HG03342 (cell line): Measurements from ENCODE around the gene L1CAM.
"Not testable (repeated sequence)": the region's sequence is repeated elsewhere in the genome, so short reads cannot be mapped to it uniquely, and the experiment has no call there.

Source experiments
- ATAC-seq: cut with Tn5 transposase; IDR thresholded peaks from one replicate; pipeline ENCODE4 v1.9.1; 2021; ENCODE audit warnings: mild to moderate bottlenecking, moderate library complexity; ENCODE audit not compliant: unreplicated experiment

Gene L1CAM

GRCh38 chrX:153831429-153832150 is 54.4 kb downstream of the L1CAM start:
- ATAC-seq, result no peak

GRCh38 chrX:153830640-153831428 is 55.1 kb downstream of the L1CAM start:
- no peak for ATAC-seq

DNA sequence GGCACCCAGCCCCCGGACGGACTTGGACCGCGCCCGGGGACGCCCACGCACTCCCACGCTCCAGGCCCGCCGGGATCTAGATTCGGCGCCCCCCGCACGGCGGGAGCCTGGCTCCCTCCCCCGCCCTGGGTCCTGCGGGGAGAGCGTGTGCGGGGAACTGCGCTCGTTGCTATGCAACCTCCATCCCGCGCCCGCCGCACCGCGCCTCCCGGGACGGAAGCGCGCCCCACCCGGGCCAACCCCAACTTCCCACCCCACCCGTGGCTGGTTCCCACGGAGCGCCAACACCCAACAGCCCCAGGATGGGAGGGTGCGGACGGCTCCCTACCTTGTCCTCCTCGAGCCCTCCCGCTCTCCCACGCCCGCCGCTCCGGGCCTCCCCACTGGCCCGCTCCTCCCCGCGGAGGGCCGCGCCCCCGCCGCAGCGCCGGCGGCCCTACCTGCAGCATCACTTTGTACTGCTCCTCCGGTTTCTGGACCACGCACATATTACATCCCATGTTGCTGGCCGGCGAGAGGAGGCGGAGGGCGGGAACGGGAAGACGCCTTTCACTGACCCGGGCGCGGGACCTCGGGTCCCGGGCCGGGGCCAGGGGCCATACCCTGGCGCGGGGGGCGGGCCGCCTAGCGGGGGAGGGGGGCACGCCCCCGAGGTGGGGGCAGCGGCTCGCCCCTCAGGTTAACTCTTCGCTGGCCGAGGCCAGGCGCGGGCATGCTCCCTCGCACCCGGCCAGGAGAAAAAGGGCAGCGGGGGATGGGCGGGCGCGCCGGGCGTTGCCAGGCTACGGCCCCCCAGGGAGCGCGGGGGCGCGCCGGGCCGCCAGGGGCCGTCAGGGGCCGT is 56.0 kb downstream of the L1CAM start, which contains the start of gene PDZD4:
TSS of gene PDZD4 (minus strand) at position 746 of the 841 bp plus-strand sequence. CDS start at position 500, 246 bp downstream.
- ATAC-seq, result no peak

GRCh38 chrX:153829549-153829798 is 56.5 kb downstream of the L1CAM start:
- no peak for ATAC-seq

DNA sequence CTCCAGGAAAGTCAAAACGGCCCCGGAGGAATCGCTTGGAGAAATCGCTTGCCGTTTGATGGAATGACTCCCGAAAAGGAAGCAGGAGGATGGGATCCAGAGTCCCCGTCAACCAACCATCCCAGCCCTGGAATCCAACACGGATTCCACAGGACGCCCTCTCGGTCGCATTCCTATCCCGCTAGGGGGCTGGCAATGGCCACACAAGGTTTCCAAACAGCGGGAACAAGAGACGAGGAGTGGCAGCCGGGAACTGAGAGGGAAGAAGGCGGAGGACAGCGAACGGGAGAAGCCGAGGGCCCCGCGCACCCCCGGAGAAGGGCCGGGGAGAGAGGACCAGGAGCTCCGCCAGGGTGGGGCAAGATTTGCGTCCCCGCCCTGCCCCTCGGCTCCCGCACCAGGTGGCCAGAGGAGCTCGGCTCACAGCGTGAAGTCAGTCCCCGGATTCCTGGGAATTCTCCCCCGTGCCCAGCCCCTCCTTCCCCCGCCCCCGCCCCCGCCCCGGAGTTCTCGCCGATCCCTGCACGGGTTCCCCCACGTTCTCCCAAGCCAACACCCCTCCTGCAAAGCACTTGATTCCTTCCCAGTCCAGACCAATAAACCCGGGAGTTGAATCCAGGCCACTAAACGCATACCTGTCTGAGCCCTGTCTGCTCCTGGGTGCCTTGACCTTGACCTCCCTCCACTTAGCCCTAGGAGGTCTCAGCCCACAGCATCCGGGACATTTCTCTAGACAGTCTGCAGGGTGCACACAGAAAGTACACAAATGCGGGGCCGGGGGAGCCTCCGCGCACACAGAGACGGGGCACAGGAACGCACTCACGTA is 57.0 kb downstream of the L1CAM start:
- ATAC-seq, result no peak

DNA sequence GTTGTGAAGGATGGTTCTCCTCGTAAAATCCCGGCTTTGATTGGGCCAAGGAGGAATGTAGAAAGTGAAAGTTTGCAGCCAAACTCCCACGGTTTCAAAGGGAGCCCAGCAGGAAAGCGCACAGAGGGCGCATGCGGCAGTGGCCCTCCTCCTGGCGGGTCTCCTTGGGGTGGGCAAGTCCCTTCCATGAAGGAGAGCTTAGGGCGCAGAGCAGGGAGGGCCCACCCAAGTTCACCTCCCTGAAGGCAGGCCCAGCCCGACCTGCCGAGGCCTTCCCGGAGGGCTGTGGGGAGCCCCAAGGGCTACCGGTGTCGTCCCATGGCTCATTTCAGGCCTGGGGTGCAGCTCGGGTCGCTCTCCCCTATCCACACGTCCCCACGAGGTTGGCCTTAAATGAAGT is 57.7 kb downstream of the L1CAM start:
- ATAC-seq, result no peak

- no peak for ATAC-seq
These were observed 58.1 kb downstream of the L1CAM start for GRCh38 chrX:153827903-153828302.

GRCh38 chrX:153827016-153827415 is 59.0 kb downstream of the L1CAM start:
- no peak for ATAC-seq

GRCh38 chrX:153825042-153825441 is 60.9 kb downstream of the L1CAM start:
- ATAC-seq, result no peak

DNA sequence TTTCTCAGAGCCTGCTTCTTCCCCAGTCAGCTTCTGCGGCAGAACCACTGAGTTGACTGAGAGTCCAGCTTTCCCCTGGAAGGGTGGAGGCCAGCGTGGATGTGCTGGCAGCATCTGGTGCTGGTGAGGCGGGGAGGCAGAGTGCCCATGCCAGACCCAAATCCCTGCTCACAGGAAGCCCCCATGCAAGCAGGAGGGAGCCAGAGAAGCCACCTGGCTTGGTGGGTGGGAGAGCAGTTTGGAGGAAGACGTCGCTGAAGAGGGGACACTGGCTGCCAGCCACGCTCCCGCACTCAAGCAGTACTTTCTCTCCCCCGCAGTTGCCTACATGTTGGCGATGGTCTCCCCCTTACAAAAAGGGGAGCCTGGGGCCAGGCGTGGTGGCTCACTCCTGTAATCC is 61.6 kb downstream of the L1CAM start:
- ATAC-seq, result no peak

GRCh38 chrX:153821066-153821465 is 64.9 kb downstream of the L1CAM start:
- ATAC-seq, result no peak

DNA sequence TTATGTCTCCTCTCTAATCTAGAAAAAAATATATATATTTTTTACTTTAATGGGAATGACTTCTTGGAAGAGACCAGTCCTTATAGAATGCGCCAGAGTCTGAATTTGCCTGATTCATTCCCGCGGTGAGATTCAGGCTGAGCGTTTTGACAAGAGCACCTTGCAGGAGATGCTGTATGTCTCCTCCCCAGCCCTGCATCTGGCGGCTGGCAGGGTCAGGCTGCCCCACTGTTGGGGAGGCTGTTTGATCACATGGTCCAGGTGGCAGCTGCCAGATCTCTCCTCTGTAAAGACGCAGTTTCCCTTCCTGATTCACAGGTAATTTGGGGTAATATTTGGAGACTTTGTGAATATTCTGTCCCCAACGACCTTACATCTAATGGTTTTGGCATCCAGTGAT is 65.4 kb downstream of the L1CAM start:
- no peak for ATAC-seq

DNA sequence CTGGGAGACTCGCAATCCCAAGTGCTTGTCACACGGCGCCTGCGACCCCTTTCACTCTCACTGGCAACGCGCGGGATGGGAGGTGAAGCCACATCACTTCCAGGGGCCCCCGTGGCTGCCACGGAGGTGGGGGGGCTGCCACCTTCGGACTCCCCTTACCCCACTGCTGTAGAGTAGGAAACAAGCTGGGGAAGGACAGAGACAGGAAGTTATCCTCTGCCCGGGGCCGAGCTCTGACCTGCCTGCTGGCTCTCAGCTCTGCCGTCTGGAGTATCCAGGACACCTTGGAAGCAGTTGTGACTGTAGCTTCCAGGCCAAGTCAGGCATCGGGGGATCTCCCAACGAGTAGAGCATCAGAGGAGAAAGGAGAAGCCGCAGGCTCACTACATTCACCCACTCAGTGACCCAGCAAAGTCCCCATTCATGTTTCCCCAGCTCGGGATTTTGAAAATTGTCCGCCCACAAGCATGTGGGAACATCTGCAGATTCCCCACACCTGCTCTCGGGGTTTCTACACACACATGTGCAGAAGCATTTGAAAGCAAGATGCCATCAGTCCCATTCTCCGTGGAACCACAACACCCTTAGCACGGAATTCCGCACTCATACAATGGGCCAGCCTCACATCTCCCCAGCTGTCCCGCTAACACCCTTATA is 66.5 kb downstream of the L1CAM start:
- no peak for ATAC-seq

DNA sequence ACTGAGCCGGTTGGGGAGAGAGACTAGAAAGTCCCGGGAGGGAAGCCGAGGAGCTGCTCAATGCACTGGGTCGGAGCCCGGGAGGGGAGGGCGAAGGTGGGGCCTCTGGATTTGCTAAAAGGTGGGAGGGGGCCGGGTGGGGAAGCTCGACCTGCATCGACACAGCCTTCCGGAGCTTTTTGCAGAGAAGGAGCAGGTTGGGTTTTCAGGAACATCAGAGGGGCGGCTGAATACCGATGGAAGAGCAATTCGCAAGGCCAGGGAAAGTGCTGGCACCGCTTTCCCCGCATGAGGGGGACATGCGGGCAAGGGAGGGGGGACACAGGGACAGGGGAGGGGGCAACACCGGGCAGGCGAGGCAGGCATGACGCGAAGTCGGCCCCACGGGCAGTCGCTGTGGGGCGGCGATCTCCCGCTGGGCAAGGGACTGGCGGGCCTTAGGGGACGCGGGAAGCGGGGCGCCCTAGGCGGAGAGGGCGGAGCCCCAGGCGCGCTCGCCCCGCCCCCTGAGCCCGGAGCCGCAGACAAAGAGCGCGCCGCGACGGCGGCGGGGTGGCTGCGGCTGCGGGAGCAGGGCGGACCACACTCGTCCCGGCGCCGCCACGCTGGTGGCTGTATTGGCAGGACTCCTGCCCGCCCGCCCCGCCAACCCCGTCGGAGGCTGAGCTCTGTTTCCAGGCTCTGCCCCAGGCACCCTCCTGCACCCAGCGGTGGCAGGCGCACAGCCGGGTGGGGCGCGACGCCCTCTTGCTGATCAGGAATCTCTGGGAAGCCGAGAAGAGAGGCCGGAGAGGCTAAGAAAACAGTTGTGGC is 67.2 kb downstream of the L1CAM start:
- ATAC-seq, result no peak

GRCh38 chrX:153818064-153818463 is 67.9 kb downstream of the L1CAM start:
- not testable (repeated sequence) for ATAC-seq

GRCh38 chrX:153816831-153817690 is 68.9 kb downstream of the L1CAM start:
- ATAC-seq, result no peak

- ATAC-seq, result no peak
These were observed 71.2 kb downstream of the L1CAM start for GRCh38 chrX:153814591-153815315.

GRCh38 chrX:153813161-153813560 is 72.8 kb downstream of the L1CAM start:
- ATAC-seq, result no peak
